ENCODE measurements around the gene TMA7. TPM values are rescaled to one million over a fixed set of nuclear protein-coding genes. Genes with fewer than 3 reads are reported as not detected.
A peak's percentile ranks its signal among the peaks of the same experiment; 100 is the strongest.

TMA7 gene
- total and polyA plus RNA-seq, 9 of the 15 experiments (the other 6 are each of a cell fraction or from before 2014, with no cell fraction given), result 209 to 1,003 (median 486) TPM

- TF ChIP-seq SMARCB1 (IDR thresholded peaks at IDR 0.05; ENCODE audit: insufficient read length, low read depth), result no peak
- TF ChIP-seq GABPB2 (CRISPR knock-in tag; conservative IDR thresholded peaks at IDR 0.05), result no peak
- no peak for TF ChIP-seq KHSRP (IDR thresholded peaks at IDR 0.05)
- no peak for TF ChIP-seq GTF2F1 (IDR thresholded peaks at IDR 0.05; ENCODE audit: low read depth, low read length)
- no peak for TF ChIP-seq CUX1 (CRISPR knock-in tag; IDR thresholded peaks at IDR 0.05)
- TF ChIP-seq MAFK (IDR thresholded peaks at IDR 0.05; ENCODE audit: low read length), result peak; percentile 76; the same call in 1 of the 2 replicates
- TF ChIP-seq, protein P1, sequence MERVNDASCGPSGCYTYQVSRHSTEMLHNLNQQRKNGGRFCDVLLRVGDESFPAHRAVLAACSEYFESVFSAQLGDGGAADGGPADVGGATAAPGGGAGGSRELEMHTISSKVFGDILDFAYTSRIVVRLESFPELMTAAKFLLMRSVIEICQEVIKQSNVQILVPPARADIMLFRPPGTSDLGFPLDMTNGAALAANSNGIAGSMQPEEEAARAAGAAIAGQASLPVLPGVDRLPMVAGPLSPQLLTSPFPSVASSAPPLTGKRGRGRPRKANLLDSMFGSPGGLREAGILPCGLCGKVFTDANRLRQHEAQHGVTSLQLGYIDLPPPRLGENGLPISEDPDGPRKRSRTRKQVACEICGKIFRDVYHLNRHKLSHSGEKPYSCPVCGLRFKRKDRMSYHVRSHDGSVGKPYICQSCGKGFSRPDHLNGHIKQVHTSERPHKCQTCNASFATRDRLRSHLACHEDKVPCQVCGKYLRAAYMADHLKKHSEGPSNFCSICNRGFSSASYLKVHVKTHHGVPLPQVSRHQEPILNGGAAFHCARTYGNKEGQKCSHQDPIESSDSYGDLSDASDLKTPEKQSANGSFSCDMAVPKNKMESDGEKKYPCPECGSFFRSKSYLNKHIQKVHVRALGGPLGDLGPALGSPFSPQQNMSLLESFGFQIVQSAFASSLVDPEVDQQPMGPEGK (CRISPR knock-in tag; IDR thresholded peaks at IDR 0.05; ENCODE audit: borderline replicate concordance), result no peak
- no peak for TF ChIP-seq BRCA1 (IDR thresholded peaks at IDR 0.05)
- no peak for TF ChIP-seq BRCA1 (CRISPR knock-in tag; IDR thresholded peaks at IDR 0.05)
- TF ChIP-seq RBM39 (optimal IDR thresholded peaks at IDR 0.05; ENCODE audit: low read depth, low read length), result no peak
- no peak for TF ChIP-seq THAP7 (CRISPR knock-in tag; IDR thresholded peaks at IDR 0.05)
- TF ChIP-seq HLTF (IDR thresholded peaks at IDR 0.05), result no peak
- TF ChIP-seq RBM22 (IDR thresholded peaks at IDR 0.05; ENCODE audit: low read depth, low read length, poor library complexity, severe bottlenecking), result no peak
- no peak for TF ChIP-seq ZNF696 (CRISPR knock-in tag; conservative IDR thresholded peaks at IDR 0.05)
- no peak for TF ChIP-seq ZZZ3 (IDR thresholded peaks at IDR 0.05)
- no peak for TF ChIP-seq MECOM (CRISPR knock-in tag; IDR thresholded peaks at IDR 0.05)
- no peak for TF ChIP-seq PHF20 (IDR thresholded peaks at IDR 0.05; ENCODE audit: partially characterized antibody)
- TF ChIP-seq MAFF (IDR thresholded peaks at IDR 0.05; ENCODE audit: low read length), result peak; percentile 76
- TF ChIP-seq TEAD1 (CRISPR knock-in tag; IDR thresholded peaks at IDR 0.05), result no peak
- TF ChIP-seq ZNF584 (CRISPR knock-in tag; IDR thresholded peaks at IDR 0.05; ENCODE audit: low read depth), result no peak
- peak; percentile 36; the same call in 1 of the 2 replicates for TF ChIP-seq FOSL1 (tag; conservative IDR thresholded peaks at IDR 0.05)
Observed at GRCh38 chr3:48465531-48466378, 25.7 kb downstream of the TMA7 start (continued).

Data from K562 (cell line).